SK-N-SH treated with all-trans-retinoic acid at 6 μM for 48 hours (cell line): ENCODE measurements around the gene MGAT5B.

ENCODE experiments used
- ATAC-seq: fragments of 200-7000 bp; cut with Tn5 transposase; 3 replicates; pipeline ENCODE4 v1.9.1; 2020; ENCODE audit warnings: mild to moderate bottlenecking, moderate library complexity
- ARNTL ChIP-seq: fragments of 450-650 bp; formaldehyde crosslinking; IDR thresholded peaks from 2 replicates; pipeline ENCODE4 v1.5.0; 2020; ENCODE audit warnings: low read depth, mild to moderate bottlenecking, moderate library complexity, borderline replicate concordance
- BACH2 ChIP-seq: fragments of 250-450 bp; sonication (Bioruptor Pico); IDR thresholded peaks from 2 replicates; pipeline ENCODE4 v1.9.0; 2021; ENCODE audit warnings: mild to moderate bottlenecking, borderline replicate concordance
- CSDC2 ChIP-seq: fragments of 250-450 bp; sonication (Bioruptor Pico); IDR thresholded peaks from 2 replicates; pipeline ENCODE4 v1.5.0; 2020; ENCODE audit warnings: mild to moderate bottlenecking, moderate library complexity
- ESRRG ChIP-seq: fragments of 250-450 bp; sonication (Bioruptor Pico); IDR thresholded peaks from 2 replicates; pipeline ENCODE4 v1.6.1; 2021; ENCODE audit warnings: mild to moderate bottlenecking
- GLIS3 ChIP-seq: fragments of 250-450 bp; sonication (Bioruptor Pico); IDR thresholded peaks from 2 replicates; pipeline ENCODE4 v1.5.0; 2020; ENCODE audit warnings: mild to moderate bottlenecking, moderate library complexity
- ISL1 ChIP-seq: fragments of 250-450 bp; sonication (Bioruptor Pico); IDR thresholded peaks from 2 replicates; pipeline ENCODE4 v2.1.2; 2022; ENCODE audit warnings: mild to moderate bottlenecking, moderate library complexity
- OSR1 ChIP-seq: fragments of 250-450 bp; sonication (Bioruptor Pico); IDR thresholded peaks from 2 replicates; pipeline ENCODE4 v1.8.0; 2022; ENCODE audit warnings: moderate library complexity, mild to moderate bottlenecking, inconsistent platforms
- PPARA ChIP-seq: fragments of 250-450 bp; sonication (Bioruptor Pico); IDR thresholded peaks from 2 replicates; pipeline ENCODE4 v1.5.0; 2020; ENCODE audit warnings: mild to moderate bottlenecking, borderline replicate concordance
- RARB ChIP-seq: fragments of 250-450 bp; sonication (Bioruptor Pico); IDR thresholded peaks from 2 replicates; pipeline ENCODE4 v1.8.0; 2021; ENCODE audit warnings: mild to moderate bottlenecking, moderate library complexity
- SNAI2 ChIP-seq: fragments of 250-450 bp; sonication (Bioruptor Pico); IDR thresholded peaks from 2 replicates; pipeline ENCODE4 v1.5.0; 2020; ENCODE audit warnings: mild to moderate bottlenecking, moderate library complexity
- TCF4 ChIP-seq: fragments of 250-450 bp; sonication (Bioruptor Pico); IDR thresholded peaks from 2 replicates; pipeline ENCODE4 v1.8.0; 2021; ENCODE audit warnings: mild to moderate bottlenecking, moderate library complexity, borderline replicate concordance
- TOX ChIP-seq: fragments of 250-450 bp; sonication (Bioruptor Pico); IDR thresholded peaks from 2 replicates; pipeline ENCODE4 v1.8.0; 2021; ENCODE audit warnings: mild to moderate bottlenecking, moderate library complexity, borderline replicate concordance
- ZC3H10 ChIP-seq: fragments of 250-450 bp; sonication (Bioruptor Pico); IDR thresholded peaks from 2 replicates; pipeline ENCODE4 v1.5.1; 2021; ENCODE audit warnings: mild to moderate bottlenecking, moderate library complexity
- ZFP30 ChIP-seq: fragments of 450-650 bp; formaldehyde crosslinking; IDR thresholded peaks from 2 replicates; pipeline ENCODE4 v1.5.0; 2022; ENCODE audit warnings: mild to moderate bottlenecking, moderate library complexity
- ZNF565 ChIP-seq: fragments of 450-650 bp; formaldehyde crosslinking; conservative IDR thresholded peaks from 2 replicates; pipeline ENCODE4 v1.5.0; 2020; ENCODE audit warnings: low read depth, mild to moderate bottlenecking, moderate library complexity
- ZNF70 ChIP-seq: fragments of 450-650 bp; formaldehyde crosslinking; IDR thresholded peaks from 2 replicates; pipeline ENCODE4 v1.5.0; 2020; ENCODE audit warnings: mild to moderate bottlenecking, moderate library complexity
- ZNF8 ChIP-seq: fragments of 450-650 bp; formaldehyde crosslinking; IDR thresholded peaks from 2 replicates; pipeline ENCODE4 v1.5.0; 2020; ENCODE audit warnings: mild to moderate bottlenecking, moderate library complexity
- TF ChIP-seq, protein P1 (sequence below): fragments of 250-450 bp; sonication (Bioruptor Pico); IDR thresholded peaks from 2 replicates; pipeline ENCODE4 v1.5.1; 2021; ENCODE audit warnings: mild to moderate bottlenecking, moderate library complexity
- TF ChIP-seq, protein P2 (sequence below): fragments of 250-450 bp; sonication (Bioruptor Pico); IDR thresholded peaks from 2 replicates; pipeline ENCODE4 v1.8.0; 2021; ENCODE audit warnings: low read depth, mild to moderate bottlenecking, moderate library complexity, borderline replicate concordance
- TF ChIP-seq, protein P3 (sequence below): fragments of 250-450 bp; sonication (Bioruptor Pico); IDR thresholded peaks from 2 replicates; pipeline ENCODE4 v1.5.0; 2020; ENCODE audit warnings: mild to moderate bottlenecking, moderate library complexity

The MGAT5B gene

DNA sequence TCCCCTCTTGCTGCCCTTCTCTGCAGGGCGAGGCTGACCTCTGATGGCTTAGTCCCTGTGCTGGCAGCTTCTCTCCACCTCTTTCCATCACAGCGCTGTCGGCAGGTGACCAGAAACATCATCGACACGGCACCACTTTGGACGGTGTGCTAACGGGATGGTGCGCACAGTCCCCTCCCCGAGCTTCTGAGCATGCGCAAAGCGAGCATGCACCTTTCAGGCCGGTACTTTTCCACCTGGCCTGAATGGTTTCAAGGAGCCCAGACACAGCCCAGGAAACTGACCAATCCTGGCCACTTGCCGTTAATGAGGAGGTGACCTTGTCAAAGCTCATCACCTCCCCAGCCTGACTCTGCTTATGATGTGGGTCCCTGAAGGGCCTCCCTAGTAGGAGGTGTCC lies 54.8 kb downstream of the MGAT5B start (continued):
- TF ChIP-seq ESRRG (CRISPR knock-in tag) = no peak
- no peak for TF ChIP-seq TOX
- no peak for TF ChIP-seq ZNF565 (CRISPR knock-in tag)
- TF ChIP-seq GLIS3 (CRISPR knock-in tag) = no peak
- TF ChIP-seq, protein P1, sequence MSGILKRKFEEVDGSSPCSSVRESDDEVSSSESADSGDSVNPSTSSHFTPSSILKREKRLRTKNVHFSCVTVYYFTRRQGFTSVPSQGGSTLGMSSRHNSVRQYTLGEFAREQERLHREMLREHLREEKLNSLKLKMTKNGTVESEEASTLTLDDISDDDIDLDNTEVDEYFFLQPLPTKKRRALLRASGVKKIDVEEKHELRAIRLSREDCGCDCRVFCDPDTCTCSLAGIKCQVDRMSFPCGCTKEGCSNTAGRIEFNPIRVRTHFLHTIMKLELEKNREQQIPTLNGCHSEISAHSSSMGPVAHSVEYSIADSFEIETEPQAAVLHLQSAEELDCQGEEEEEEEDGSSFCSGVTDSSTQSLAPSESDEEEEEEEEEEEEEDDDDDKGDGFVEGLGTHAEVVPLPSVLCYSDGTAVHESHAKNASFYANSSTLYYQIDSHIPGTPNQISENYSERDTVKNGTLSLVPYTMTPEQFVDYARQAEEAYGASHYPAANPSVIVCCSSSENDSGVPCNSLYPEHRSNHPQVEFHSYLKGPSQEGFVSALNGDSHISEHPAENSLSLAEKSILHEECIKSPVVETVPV (CRISPR knock-in tag) = no peak
- TF ChIP-seq PPARA = no peak
- no peak for TF ChIP-seq CSDC2 (CRISPR knock-in tag)
- no peak for TF ChIP-seq ARNTL (CRISPR knock-in tag)
- TF ChIP-seq BACH2 (CRISPR knock-in tag) = no peak
- TF ChIP-seq, all 23 proteins: peak for 0

DNA sequence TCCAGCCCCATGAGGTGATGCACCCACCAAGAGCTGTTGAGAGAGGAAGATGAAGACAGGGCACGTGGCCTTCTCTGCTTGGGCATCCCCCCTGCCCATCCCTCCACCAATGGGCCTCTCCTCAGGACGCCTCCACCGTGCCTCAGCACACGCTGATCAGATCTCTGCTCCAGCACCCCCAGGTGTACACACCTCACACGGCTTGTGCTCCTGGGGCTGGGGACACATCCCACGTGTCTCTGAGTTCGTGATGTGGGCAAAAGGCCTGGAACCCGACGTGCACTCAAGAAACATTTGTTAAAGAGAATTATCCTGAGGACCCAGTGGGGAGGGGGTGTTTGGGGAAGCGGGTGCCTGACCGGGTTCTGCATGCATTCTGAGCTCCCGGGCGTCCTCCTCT lies 55.3 kb downstream of the MGAT5B start:
- ATAC-seq = no peak
- TF ChIP-seq BACH2 (CRISPR knock-in tag) = no peak
- no peak for TF ChIP-seq ZC3H10
- TF ChIP-seq GLIS3 (CRISPR knock-in tag) = no peak

DNA sequence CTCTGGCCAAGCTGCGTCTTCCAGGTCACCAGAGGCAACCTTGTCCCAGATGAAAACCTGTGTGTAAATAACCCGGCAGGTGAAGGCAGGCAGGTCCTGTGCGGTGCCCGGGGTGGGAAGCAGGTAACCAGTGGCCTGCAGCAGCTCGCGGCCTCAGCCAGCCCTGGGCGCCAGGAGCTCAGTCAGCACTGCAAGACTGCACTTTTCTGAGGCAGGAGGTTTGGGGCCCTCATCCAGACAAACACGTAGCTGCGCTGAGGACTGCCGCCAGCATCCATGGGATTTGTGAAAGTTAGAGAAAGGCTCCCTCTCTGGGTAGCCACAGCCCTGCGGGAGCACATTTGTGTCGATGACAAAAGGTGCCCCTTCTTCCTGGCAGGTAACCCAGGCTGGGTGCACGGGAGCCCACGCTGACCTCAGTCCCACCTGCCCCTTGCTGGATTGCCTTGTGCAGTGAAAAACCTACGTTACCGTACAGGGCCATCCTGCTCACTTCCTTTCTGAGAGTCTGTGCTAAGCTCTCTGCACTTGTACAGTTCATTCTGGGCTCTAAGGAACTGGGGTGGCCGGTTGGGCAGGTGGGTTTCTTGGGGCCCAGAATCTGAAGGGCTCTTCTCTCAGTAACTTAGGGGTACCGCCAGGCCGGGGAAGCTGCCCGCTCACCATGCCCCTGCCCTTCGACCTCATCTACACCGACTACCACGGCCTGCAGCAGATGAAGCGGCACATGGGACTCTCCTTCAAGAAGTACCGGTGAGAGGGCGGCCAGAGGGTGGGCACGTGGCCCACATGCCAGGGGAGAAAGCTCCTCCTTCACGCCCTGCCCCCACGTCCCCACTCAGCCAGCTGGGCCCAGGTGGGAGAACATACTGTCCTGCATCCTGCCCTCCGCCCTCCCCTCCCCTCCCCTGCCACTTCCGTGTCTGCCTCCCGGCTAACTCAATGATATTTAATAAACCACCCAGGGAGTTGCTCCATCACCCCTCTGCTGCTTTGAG lies 56.4 kb downstream of the MGAT5B start:
- peak; percentile 32; the same call in 2 of the 3 replicates for ATAC-seq
- TF ChIP-seq, protein P2, sequence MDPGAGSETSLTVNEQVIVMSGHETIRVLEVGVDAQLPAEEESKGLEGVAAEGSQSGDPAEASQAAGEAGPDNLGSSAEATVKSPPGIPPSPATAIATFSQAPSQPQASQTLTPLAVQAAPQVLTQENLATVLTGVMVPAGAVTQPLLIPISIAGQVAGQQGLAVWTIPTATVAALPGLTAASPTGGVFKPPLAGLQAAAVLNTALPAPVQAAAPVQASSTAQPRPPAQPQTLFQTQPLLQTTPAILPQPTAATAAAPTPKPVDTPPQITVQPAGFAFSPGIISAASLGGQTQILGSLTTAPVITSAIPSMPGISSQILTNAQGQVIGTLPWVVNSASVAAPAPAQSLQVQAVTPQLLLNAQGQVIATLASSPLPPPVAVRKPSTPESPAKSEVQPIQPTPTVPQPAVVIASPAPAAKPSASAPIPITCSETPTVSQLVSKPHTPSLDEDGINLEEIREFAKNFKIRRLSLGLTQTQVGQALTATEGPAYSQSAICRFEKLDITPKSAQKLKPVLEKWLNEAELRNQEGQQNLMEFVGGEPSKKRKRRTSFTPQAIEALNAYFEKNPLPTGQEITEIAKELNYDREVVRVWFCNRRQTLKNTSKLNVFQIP = no peak
- TF ChIP-seq ZNF565 (CRISPR knock-in tag) = no peak
- TF ChIP-seq CSDC2 (CRISPR knock-in tag) = no peak
- no peak for TF ChIP-seq RARB
- TF ChIP-seq, protein P3, sequence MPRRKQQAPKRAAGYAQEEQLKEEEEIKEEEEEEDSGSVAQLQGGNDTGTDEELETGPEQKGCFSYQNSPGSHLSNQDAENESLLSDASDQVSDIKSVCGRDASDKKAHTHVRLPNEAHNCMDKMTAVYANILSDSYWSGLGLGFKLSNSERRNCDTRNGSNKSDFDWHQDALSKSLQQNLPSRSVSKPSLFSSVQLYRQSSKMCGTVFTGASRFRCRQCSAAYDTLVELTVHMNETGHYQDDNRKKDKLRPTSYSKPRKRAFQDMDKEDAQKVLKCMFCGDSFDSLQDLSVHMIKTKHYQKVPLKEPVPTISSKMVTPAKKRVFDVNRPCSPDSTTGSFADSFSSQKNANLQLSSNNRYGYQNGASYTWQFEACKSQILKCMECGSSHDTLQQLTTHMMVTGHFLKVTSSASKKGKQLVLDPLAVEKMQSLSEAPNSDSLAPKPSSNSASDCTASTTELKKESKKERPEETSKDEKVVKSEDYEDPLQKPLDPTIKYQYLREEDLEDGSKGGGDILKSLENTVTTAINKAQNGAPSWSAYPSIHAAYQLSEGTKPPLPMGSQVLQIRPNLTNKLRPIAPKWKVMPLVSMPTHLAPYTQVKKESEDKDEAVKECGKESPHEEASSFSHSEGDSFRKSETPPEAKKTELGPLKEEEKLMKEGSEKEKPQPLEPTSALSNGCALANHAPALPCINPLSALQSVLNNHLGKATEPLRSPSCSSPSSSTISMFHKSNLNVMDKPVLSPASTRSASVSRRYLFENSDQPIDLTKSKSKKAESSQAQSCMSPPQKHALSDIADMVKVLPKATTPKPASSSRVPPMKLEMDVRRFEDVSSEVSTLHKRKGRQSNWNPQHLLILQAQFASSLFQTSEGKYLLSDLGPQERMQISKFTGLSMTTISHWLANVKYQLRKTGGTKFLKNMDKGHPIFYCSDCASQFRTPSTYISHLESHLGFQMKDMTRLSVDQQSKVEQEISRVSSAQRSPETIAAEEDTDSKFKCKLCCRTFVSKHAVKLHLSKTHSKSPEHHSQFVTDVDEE (CRISPR knock-in tag) = no peak
- TF ChIP-seq ZFP30 (CRISPR knock-in tag) = no peak
- TF ChIP-seq TOX = no peak
- no peak for TF ChIP-seq OSR1 (CRISPR knock-in tag)
- no peak for TF ChIP-seq SNAI2 (CRISPR knock-in tag)
- TF ChIP-seq ZC3H10 = no peak
- no peak for TF ChIP-seq ESRRG (CRISPR knock-in tag)
- TF ChIP-seq ZNF70 (CRISPR knock-in tag) = no peak
- TF ChIP-seq, protein P1 (CRISPR knock-in tag) = no peak

DNA sequence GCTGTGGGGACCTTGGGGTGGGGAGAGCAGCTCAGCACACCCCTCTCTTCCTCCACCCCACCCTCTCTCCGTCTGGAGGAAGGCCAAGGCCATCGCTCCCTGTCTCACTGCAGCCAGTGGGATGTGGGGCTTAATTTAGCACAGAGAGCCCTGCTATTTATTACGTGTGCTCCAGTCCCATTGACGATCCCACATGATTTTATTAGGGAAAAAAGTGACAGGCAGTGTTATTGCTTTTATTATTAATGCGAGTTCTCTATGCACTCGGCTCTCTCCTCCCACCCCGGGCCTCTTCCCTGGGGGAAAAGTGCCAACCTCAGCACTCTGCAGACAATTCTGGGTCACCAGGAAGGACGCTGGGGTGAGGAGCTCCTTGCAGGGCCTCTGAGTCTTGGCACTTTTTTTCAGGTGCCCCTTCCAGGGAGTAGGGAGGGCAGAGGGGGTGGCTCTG lies 57.3 kb downstream of the MGAT5B start:
- peak; percentile 39; the same call in 2 of the 3 replicates for ATAC-seq
- TF ChIP-seq PPARA = no peak
- no peak for TF ChIP-seq TCF4 (CRISPR knock-in tag)
- no peak for TF ChIP-seq ZNF70 (CRISPR knock-in tag)
- TF ChIP-seq TOX = no peak
- no peak for TF ChIP-seq ISL1
- TF ChIP-seq ZNF8 (CRISPR knock-in tag) = no peak
- no peak for TF ChIP-seq ARNTL (CRISPR knock-in tag)
